Hematopoietic multipotent progenitor cell treated with erythropoietin and hydrocortisone succinate and interleukin-3 and kit ligand, for 8 days (in vitro differentiated cells): ENCODE data around the gene POC1A.

Experiments used
- DNase-seq: peaks from one replicate; pipeline ENCODE4 v3.0.0-alpha.2; 2015

Gene POC1A

GRCh38 chr3:52150357-52150756, 3.9 kb downstream of the POC1A start:
- no peak for DNase-seq

GRCh38 chr3:52149726-52150125, 4.5 kb downstream of the POC1A start:
- no peak for DNase-seq

- DNase-seq = no peak
These were observed 5.2 kb downstream of the POC1A start for GRCh38 chr3:52149021-52149420.

GRCh38 chr3:52147804-52148203, 6.4 kb downstream of the POC1A start:
- no peak for DNase-seq

- no peak for DNase-seq
These were observed 7.4 kb downstream of the POC1A start for GRCh38 chr3:52146811-52147210.

GRCh38 chr3:52146189-52146588, 8.0 kb downstream of the POC1A start:
- no peak for DNase-seq

- no peak for DNase-seq
These were observed 8.5 kb downstream of the POC1A start for GRCh38 chr3:52145736-52146110.

GRCh38 chr3:52144796-52145735, 9.2 kb downstream of the POC1A start:
- DNase-seq = no peak

GRCh38 chr3:52144034-52144795, 10.0 kb downstream of the POC1A start:
- DNase-seq = peak; percentile 79

- DNase-seq = no peak
These were observed 10.6 kb downstream of the POC1A start for GRCh38 chr3:52143616-52144015.

- no peak for DNase-seq
These were observed 11.1 kb downstream of the POC1A start for GRCh38 chr3:52143156-52143555.

- DNase-seq = no peak
These were observed 12.5 kb downstream of the POC1A start for GRCh38 chr3:52141751-52142150.

- DNase-seq = no peak
These were observed 13.5 kb downstream of the POC1A start for GRCh38 chr3:52140769-52141168.

GRCh38 chr3:52140000-52140399, 14.2 kb downstream of the POC1A start:
- no peak for DNase-seq

GRCh38 chr3:52137311-52137710, 16.9 kb downstream of the POC1A start:
- DNase-seq = no peak

- DNase-seq = no peak
These were observed 17.7 kb downstream of the POC1A start for GRCh38 chr3:52136513-52136912.

- no peak for DNase-seq
These were observed 18.9 kb downstream of the POC1A start for GRCh38 chr3:52135332-52135731.

GRCh38 chr3:52134761-52135160, 19.5 kb downstream of the POC1A start:
- DNase-seq = no peak

- no peak for DNase-seq
These were observed 21.3 kb downstream of the POC1A start for GRCh38 chr3:52132930-52133329.

- no peak for DNase-seq
These were observed 22.2 kb downstream of the POC1A start for GRCh38 chr3:52132041-52132440.

- no peak for DNase-seq
These were observed 23.1 kb downstream of the POC1A start for GRCh38 chr3:52130966-52131622.

- DNase-seq = peak; percentile 41
These were observed 26.0 kb downstream of the POC1A start for GRCh38 chr3:52128118-52128683.

- no peak for DNase-seq
These were observed 27.7 kb downstream of the POC1A start for GRCh38 chr3:52126500-52126899.
